Effector CD4-positive, alpha-beta T cell (primary cell): ENCODE measurements around the gene U2AF2.

Source experiments
- DNase-seq: peaks from one replicate; pipeline ENCODE4 v3.0.0-alpha.2; 2020

U2AF2 gene

GRCh38 chr19:55676889-55677505, 22.2 kb downstream of the U2AF2 start:
- DNase-seq: no peak

GRCh38 chr19:55677572-55678028, 22.8 kb downstream of the U2AF2 start:
- DNase-seq: no peak

GRCh38 chr19:55678121-55678671, 23.4 kb downstream of the U2AF2 start:
- no peak for DNase-seq

GRCh38 chr19:55679343-55680257, 24.8 kb downstream of the U2AF2 start:
- no peak for DNase-seq

- DNase-seq: no peak
These were observed 25.7 kb downstream of the U2AF2 start for GRCh38 chr19:55680339-55681130.

GRCh38 chr19:55681131-55682092, 26.6 kb downstream of the U2AF2 start:
- no peak for DNase-seq

GRCh38 chr19:55683449-55684261, 28.8 kb downstream of the U2AF2 start:
- DNase-seq: no peak

- DNase-seq: no peak
These were observed 30.3 kb downstream of the U2AF2 start for GRCh38 chr19:55684946-55685681.

GRCh38 chr19:55685776-55686175, 30.9 kb downstream of the U2AF2 start:
- no peak for DNase-seq

- DNase-seq: no peak
These were observed 31.6 kb downstream of the U2AF2 start for GRCh38 chr19:55686311-55687050.

GRCh38 chr19:55687281-55688201, 32.7 kb downstream of the U2AF2 start:
- DNase-seq: no peak

- DNase-seq: no peak
These were observed 33.8 kb downstream of the U2AF2 start for GRCh38 chr19:55688422-55689218.

GRCh38 chr19:55689411-55690108, 34.7 kb downstream of the U2AF2 start:
- no peak for DNase-seq

GRCh38 chr19:55690109-55690768, 35.4 kb downstream of the U2AF2 start:
- no peak for DNase-seq

- no peak for DNase-seq
These were observed 36.1 kb downstream of the U2AF2 start for GRCh38 chr19:55690769-55691545.
